Measurements from ENCODE around the gene VEGFB.

The VEGFB gene

DNA sequence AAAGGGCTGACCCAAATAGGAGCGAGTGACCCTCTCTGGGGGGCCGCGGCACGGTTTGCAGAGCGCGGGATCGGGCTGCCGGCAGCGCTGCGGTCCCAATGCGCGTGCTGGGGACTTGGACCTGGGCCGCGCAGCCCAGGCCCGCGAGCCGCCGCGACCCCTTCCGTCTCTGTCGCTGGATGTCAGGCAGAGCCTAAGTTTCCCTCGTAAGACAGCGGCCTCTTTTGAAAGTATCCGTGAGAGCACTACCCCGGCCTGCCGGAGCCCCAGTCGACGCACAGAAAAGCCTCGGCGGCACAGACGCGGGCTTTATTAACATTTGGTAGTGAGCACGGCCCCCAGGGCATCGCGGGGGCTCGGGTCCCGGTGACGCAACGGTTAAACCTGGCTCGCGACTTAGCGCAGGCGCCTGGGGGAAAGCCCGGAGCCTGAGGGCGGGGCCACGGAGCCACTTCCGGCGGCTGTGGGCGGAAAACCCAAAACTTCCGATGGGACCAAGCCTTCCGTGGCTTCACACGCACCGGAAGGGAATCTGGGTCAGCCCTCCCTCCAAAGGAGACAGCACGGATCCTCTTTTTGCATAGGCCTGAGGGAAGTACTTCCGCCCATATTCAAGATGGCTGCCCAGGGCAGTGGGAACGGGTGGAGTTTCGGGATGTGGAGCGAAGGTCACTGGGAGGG, 35.3 kb downstream of the VEGFB start:
- TF ChIP-seq, protein P1, sequence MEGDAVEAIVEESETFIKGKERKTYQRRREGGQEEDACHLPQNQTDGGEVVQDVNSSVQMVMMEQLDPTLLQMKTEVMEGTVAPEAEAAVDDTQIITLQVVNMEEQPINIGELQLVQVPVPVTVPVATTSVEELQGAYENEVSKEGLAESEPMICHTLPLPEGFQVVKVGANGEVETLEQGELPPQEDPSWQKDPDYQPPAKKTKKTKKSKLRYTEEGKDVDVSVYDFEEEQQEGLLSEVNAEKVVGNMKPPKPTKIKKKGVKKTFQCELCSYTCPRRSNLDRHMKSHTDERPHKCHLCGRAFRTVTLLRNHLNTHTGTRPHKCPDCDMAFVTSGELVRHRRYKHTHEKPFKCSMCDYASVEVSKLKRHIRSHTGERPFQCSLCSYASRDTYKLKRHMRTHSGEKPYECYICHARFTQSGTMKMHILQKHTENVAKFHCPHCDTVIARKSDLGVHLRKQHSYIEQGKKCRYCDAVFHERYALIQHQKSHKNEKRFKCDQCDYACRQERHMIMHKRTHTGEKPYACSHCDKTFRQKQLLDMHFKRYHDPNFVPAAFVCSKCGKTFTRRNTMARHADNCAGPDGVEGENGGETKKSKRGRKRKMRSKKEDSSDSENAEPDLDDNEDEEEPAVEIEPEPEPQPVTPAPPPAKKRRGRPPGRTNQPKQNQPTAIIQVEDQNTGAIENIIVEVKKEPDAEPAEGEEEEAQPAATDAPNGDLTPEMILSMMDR (IDR thresholded peaks at IDR 0.05), result no peak

DNA sequence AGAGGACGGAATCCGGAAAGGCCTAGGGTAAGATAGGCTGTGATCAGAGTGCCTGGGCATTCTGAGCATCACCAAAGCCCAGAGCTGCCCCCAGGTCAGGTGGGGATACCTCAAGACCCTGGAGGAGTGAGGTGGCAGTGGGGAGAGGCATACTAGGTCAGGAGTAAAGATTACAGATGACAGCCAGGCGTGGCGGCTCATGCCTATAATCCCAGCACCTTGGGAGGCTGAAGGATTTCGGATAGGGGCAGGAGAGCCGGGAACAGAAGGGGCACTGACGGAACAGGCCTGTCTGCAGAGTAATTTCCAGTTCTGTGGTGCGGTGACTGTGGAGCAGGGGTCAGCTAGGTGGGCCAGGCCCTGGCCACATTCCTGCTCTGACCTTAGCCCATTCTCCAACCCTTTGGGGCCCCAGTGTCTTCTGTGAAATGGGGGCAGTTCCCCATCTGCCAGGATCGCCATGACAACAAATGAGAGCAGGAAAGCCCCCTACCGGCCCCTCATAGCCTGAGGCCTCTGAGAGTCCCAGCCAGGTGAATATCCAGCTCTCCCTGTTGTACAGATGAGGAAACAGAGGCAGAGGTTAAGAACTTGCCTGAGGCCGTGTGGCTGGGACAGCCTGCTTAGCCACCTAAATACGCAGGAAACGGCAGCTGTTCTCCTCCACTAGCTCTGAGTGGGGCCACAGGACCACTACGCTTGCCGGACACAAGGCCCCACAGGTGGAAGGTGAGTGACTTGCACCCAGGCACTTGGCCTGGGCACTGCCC, 40.8 kb downstream of the VEGFB start:
- TF ChIP-seq, protein P1 (IDR thresholded peaks at IDR 0.05), result no peak

DNA sequence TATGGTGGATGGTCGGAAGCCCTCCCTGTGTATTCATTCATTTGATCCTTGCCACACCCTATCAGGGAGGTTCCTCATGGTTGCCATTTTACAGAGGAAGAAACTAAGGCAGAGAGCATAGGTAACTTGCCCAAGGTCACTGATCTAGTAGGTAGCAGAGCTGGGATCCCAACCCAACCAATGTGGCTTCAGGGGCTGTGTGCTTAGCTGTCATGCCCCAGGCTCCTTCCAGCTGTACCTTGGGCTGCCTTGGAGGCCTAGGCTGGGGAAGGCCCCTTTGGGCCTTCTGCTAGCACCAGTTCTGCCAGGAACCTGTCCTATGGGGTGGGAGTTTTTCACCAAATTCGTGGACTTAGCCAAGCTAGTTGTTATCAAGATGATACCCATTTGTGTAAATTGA, 41.5 kb downstream of the VEGFB start:
- TF ChIP-seq, protein P1 (IDR thresholded peaks at IDR 0.05), result no peak

DNA sequence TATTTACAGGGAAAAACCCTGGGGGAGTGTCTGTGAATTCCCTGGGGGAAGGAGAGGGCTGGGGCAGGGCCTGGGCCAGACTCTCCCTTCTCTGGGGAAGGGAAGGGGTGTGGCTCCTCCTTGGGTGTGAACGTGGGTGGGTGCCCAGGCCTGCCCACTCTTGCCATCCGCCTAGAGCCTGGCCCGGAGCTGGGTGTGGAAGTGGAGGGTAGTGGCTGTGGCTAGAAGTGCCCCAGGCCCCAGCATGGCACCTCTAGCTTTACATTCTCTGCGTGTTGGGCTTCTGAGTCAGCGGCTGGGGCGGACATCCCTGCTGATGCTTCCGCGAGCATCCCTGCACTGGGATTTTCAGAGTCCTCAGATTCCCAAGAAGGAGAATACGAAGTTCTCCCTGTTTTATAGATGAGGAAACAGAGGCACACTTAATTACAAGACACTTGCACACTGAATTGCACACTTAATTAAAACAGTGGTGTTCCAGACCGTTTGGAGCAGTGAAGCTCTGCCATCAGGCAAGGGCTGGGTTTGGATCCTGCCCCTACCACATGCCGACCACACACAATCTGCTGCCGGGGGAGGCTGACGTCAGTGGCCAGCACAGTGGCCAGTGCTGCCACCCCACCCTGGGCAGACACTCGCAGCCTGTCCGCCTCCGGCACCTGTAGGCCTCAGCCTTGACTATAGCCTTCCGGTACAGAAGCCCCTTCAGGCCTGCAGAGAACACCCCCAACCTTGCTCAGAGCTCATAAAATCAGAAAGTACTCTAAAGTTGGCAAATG, 42.5 kb downstream of the VEGFB start:
- TF ChIP-seq, protein P1 (IDR thresholded peaks at IDR 0.05), result no peak

DNA sequence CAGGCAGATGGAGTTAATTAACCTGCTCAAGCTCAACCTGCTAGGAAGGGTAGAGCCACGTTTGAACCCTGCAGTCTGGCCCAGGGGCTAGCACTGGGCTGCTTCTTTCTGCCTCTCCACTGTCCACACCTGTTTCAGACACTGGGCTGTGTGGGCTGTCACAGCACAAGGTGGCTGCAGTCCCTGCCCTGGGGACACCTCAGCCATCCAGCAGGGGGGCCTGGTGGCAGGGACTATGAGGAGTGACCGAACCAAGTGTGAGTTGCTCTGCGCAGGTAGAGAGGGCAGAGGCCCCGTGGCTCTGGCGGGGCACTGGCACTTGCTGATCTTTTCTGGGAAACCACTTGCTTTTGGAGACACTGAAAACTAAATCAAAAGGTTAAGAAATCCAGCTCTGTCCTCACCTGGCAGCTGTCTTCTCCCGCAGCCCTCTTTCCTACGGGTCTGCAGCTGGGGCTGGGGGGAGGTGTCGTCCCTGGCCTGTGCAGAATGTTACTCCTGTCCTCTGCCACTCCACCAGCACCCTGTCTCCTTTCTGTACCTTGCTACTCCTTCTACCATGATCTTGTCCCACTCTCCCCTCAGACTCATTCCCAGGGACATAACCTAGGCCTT, 44.3 kb downstream of the VEGFB start:
- TF ChIP-seq, protein P1 (IDR thresholded peaks at IDR 0.05), result no peak

DNA sequence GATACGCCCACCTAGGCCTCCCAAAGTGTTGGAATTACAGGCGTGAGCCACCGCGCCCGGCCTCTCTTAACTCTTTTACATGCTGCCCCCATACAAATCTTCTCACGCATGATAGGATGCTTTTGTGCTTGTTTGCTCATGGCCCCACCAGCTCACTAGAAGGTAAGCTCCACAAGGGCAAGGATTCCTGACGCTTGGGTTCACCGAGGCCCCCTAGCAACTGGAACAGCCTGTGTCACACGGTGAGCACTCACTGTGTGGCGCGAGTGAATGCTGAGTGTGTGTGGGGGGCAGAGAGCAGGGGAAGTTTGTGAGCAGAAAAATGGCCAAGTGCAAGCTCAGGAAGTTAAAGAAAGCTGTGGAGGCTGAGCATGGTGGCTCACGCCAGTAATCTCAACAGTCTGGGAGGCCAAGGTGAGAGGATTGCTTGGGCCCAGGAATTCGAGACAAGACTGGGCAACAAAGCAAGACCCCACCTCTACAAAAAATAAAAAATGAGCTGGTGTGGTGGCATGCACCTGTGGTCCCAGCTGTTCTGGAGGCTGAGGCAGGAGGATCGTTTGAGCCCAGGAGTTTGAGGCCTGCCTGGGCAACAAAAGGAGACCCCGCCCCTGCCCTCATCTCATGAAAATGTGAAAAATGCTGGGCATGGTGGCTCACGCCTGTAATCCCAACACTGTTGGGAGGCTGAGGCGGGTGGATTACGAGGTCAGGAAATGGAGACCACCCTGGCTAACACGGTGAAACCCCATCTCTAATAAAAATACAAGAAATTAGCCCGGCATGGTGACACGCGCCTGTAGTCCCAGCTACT, 47.8 kb downstream of the VEGFB start:
- TF ChIP-seq, protein P1 (IDR thresholded peaks at IDR 0.05), result no peak
